AG09309 (cell line): Measurements from ENCODE around the gene TTBK2.
"Not testable (repeated sequence)": the region's sequence is repeated elsewhere in the genome, so short reads cannot be mapped to it uniquely, and the experiment has no call there.

Source experiments
- DNase-seq: peaks from one replicate; pipeline ENCODE4 v3.0.0-alpha.2; 2010; ENCODE audit warnings: low read depth
- H3K4me3 ChIP-seq: 2 replicates; pipeline ENCODE4 v1.5.1; 2011; ENCODE audit warnings: mild to moderate bottlenecking, low read depth, low read length, moderate library complexity; ENCODE audit not compliant: control insufficient read depth
- TF ChIP-seq, protein P1 (sequence below): IDR thresholded peaks from 2 replicates; pipeline ENCODE4 v1.5.1; 2011; ENCODE audit warnings: mild to moderate bottlenecking, low read depth, low read length, inconsistent platforms; ENCODE audit not compliant: insufficient read depth, control insufficient read depth; ENCODE audit errors: missing control alignments

Gene TTBK2

DNA sequence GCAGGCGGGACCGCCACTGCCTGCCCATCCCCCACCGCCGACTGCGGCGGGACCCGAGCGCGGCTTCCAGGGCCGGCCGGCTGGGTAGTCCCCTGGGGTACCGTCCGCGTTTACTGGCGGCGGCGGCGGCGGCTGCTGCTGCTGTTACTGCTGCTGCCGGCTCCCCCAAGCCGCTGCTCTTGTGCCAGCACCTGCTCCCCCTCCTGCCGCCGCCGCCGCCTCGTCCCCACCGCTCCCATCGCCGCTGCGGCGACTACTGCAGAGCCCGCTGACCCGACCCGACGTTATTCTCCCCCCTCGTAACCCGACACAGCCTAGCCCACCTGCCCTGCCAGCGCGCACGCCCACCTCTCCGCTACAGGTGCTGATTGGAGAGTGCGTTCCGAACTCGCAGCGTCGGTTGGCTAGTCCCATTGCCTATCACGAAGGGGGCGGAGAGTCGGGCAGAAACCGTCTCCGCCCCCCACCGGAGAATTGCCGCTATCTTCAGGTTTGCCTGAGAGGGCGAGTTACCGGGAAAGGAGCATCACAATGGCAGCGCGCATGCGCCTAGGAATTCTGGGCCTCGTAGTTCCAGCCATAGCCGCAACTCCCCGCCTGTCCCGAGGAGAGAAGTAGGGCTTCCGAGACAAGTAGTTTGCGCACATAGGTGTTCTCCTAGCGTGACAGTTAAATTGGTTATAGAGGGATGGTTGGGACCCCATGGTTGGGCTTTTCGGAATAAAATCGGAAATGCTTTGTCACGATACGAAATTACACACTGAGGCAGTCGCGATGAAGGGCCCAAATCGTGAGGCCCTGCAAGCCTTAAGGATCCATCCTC is at the start of gene TTBK2:
TSS of gene TTBK2 (minus strand) at position 260 of the 823 bp plus-strand sequence. CDS start 42,161 bp downstream, outside the sequence.
- TF ChIP-seq, protein P1, sequence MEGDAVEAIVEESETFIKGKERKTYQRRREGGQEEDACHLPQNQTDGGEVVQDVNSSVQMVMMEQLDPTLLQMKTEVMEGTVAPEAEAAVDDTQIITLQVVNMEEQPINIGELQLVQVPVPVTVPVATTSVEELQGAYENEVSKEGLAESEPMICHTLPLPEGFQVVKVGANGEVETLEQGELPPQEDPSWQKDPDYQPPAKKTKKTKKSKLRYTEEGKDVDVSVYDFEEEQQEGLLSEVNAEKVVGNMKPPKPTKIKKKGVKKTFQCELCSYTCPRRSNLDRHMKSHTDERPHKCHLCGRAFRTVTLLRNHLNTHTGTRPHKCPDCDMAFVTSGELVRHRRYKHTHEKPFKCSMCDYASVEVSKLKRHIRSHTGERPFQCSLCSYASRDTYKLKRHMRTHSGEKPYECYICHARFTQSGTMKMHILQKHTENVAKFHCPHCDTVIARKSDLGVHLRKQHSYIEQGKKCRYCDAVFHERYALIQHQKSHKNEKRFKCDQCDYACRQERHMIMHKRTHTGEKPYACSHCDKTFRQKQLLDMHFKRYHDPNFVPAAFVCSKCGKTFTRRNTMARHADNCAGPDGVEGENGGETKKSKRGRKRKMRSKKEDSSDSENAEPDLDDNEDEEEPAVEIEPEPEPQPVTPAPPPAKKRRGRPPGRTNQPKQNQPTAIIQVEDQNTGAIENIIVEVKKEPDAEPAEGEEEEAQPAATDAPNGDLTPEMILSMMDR = no peak
- DNase-seq = peak; percentile 95
- H3K4me3 ChIP-seq = peak within 1 kb of the TSS; percentile 86

DNA sequence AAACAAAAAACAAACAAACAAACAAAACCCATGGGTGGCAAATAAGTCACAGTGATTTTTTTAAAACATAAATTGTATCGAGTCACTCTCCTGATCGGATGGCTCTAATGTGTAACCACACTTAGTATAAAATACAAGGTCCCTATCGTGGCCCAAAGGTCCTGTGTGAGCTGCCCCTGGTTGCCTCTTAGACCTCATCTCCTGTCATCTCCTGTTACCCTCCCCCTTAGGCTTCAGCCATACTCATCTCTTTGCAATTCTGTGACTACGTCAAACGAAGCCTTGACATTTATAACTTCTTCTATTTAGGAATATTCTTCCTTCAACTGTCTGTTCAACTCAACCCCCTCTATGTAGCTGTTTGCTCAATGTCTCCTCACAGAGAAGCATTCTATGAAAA is 43.9 kb upstream of the TTBK2 start:
- TF ChIP-seq, protein P1 = no peak
- no peak for DNase-seq
- no peak overlapping the region for H3K4me3 ChIP-seq

DNA sequence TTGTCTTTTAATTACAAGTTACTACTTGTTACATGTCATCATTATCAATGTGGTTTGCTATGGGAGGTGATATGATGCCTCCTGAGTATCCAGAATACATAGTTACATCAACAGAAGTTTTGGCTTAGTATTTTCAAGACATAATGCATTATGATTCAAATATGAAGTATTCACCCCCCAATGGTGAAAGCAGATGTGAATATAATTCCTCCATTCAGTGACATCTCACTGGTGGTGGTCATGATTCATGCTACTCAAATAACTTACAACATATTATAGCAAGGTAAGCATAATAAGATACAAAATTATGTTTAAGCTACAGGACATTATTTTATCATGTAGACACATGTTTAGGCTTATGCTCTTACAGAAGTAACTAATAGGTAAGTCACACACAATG is 34.9 kb upstream of the TTBK2 start:
- TF ChIP-seq, protein P1 = no peak
- no peak overlapping the region for H3K4me3 ChIP-seq
- peak; percentile 29 for DNase-seq

DNA sequence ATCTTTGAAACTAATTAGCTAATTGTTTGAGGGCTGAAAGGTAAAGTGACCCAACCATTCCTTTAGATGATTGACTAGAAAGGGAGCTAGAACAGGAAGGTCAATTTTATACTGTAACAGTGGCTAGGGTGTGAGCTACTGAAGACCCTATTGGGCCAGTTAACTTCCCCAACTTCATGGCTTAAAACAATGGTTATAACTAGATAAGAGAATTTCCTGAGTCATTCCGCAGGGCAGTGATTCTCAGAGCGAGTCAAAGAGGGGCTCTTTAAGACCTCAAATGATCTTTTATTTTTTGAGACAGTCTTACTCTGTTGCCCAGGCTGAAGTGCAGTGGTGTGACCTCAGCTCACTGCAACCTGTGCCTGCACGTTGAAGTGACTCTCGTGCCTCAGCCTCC is 33.7 kb upstream of the TTBK2 start:
- H3K4me3 ChIP-seq = no peak overlapping the region

DNA sequence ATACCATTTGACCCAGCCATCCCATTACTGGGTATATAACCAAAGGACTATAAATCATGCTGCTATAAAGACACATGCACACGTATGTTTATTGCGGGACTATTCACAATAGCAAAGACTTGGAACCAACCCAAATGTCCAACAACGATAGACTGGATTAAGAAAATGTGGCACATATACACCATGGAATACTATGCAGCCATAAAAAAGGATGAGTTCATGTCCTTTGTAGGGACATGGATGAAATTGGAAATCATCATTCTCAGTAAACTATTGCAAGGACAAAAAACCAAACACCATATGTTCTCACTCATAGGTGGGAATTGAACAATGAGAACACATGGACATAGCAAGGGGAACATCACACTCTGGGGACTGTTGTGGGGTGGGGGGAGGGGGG is 28.3 kb upstream of the TTBK2 start:
- H3K4me3 ChIP-seq, DNase-seq: not testable (repeated sequence)

More for the DNA sequence above, 33.7 kb upstream of the TTBK2 start:
- TF ChIP-seq, protein P1 = no peak
- DNase-seq = no peak

DNA sequence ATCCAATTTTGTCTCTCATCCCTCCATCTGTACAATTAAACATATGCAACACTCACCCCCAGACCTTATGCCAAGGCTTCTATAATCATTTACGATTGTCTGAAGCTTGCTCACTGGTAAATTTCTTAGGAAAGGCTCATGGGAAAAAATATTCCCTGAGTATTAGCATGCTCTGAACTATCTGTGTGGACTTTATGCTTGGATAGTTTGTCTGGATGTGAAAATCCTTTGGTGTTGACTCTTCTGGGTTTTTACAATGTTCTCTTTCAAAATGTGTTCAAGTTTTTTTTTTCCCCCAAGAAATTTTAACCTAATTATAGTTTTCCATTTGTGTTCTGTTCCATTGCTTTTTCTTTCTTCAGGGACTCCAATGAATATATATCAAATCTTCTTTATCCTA is 19.9 kb upstream of the TTBK2 start:
- H3K4me3 ChIP-seq = no peak overlapping the region
- TF ChIP-seq, protein P1 = no peak
- DNase-seq = no peak

DNA sequence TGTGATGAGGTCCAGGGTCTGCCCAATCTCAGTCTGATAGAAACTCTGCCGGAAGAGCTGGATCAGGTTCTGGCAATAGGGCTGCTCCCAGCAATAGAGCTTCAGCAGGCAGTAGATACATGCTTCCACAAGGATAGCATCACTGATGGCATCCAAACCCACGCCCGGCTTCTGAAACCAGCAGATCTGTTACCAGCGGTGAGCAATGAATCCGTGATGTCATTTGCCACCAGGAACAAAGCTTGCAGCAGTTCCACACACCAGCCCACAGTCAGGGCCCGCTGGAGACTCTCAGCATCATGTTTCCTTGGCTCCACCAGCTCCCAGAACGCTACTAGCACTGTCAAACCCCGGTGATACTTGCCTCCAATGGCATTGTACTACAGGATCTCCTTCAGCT is 19.3 kb upstream of the TTBK2 start:
- no peak for DNase-seq
- TF ChIP-seq, protein P1 = no peak

More for the DNA sequence above, 19.3 kb upstream of the TTBK2 start:
- no peak overlapping the region for H3K4me3 ChIP-seq
